HG03196 (cell line): ENCODE measurements around the gene KSR1.
A peak's percentile ranks its signal among the peaks of the same experiment; 100 is the strongest.

Experiments used
- ATAC-seq: cut with Tn5 transposase; IDR thresholded peaks from one replicate; pipeline ENCODE4 v1.9.1; 2021; ENCODE audit not compliant: unreplicated experiment

Gene KSR1

GRCh38 chr17:27532269-27533263 is 76.3 kb downstream of the KSR1 start:
- no peak for ATAC-seq

- no peak for ATAC-seq
Observed at GRCh38 chr17:27533874-27534815, 77.9 kb downstream of the KSR1 start.

DNA sequence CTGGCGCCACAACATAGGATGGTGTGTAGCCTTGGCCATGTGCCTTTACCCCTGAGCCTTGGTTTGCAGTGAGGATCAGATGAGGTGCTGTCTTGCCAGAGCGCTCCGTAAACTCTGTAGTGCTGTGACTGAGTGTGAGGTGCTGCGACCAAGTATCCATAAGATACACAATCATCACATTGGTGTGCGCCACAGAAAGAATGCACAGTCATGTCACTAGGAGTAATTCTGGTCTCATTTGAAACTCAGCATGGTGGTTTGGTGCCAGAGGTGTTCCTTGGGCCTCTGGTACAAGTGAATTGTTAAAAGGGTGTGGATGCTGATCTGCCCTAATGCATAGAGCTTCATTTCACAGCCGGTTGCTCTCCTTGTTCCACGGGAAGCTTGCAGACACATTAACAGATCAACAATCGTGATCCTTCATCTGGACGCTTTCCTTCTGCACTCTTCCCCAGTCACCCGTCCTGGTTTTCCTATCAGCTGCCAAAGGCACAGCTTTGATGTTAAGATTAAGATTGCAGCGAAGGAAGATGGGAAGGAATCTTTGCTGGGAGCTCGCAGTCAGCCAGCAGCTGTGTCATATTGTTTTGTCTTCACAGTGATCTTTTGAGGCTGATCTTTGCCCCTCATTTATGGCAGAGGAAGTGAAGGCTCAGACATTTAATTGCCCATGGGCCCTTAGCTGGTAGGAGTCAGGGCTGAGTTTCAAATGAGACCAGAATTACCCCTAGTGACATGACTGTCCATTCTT is 79.1 kb downstream of the KSR1 start:
- no peak for ATAC-seq

- ATAC-seq, result no peak
Observed at GRCh38 chr17:27535975-27536374, 79.7 kb downstream of the KSR1 start.

- ATAC-seq, result no peak
Observed at GRCh38 chr17:27536781-27537180, 80.5 kb downstream of the KSR1 start.

GRCh38 chr17:27538156-27538955 is 82.1 kb downstream of the KSR1 start:
- ATAC-seq, result no peak

- no peak for ATAC-seq
Observed at GRCh38 chr17:27539152-27539551, 82.9 kb downstream of the KSR1 start.

- ATAC-seq, result no peak
Observed at GRCh38 chr17:27539794-27540317, 83.6 kb downstream of the KSR1 start.

DNA sequence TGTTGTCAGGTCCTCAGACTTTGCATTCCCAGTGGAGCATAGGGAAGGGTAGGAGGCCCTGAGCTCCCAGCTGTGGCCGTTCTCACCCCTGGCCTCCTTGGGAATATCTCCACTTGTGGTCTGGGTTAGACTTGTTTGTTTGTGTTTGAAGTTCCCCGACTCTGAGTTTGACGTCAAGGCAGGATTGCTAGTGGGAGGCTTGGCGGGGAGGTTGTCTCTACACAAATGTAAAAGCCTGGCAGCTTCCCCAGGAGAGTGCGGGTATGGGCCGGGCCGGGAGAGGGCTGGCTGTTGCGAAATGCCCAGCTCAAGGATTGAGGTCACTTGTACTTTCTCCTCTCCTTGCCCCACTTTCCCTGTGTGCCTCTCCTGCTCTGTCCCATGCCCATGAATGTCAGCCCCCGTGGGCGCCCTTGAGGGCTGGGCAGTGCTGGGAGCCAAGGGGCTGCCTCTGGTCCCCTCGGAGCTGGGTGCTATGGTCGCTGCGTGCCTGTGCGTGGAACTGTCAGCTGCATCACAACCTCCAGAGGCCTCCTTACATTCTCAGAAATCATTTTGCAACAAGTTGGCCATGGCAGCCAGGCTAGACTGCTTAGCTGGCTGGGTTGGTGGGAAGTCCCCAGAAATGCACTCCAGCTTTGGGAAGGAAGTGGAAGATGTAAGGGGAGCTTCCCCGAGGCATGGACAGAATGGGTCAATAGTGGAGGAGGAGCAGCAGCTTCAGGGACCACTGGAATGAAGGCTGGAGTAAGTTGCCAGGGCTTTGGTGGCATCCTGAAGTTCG is 84.3 kb downstream of the KSR1 start:
- ATAC-seq, result no peak

DNA sequence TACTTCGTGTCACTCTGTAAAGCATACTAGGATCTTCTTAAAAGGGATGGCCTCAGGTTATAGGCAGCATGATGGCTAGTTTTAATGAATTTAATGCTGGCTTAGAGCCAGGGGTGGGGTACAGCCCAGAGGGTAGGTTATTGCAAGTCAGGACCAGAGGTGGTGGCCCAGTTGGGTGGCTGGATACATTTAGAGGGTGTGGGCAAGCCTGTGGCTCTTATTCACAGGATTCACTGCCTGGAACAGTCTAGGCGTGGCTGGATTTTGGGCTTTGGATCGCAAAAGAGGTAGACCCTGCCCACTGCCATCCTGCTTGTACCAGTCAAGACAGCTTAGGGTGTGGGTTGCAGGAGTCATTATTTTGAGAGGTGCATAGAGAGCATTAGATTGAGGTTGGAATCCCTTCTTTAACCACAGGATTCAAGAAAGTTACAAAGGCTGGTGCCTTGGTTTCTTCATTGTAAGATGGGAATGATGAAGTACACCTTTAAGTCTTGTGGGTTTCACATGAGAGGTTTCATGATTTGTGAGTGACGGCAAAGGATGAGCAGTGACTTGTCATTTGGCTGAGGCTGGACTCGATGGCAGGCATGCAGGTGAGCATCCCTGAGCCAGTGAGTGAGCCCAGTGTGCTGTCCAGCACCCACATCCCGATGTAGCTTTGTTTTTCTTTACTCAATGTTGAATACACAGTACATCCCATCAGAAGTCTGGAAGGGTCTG is 85.2 kb downstream of the KSR1 start:
- no peak for ATAC-seq

DNA sequence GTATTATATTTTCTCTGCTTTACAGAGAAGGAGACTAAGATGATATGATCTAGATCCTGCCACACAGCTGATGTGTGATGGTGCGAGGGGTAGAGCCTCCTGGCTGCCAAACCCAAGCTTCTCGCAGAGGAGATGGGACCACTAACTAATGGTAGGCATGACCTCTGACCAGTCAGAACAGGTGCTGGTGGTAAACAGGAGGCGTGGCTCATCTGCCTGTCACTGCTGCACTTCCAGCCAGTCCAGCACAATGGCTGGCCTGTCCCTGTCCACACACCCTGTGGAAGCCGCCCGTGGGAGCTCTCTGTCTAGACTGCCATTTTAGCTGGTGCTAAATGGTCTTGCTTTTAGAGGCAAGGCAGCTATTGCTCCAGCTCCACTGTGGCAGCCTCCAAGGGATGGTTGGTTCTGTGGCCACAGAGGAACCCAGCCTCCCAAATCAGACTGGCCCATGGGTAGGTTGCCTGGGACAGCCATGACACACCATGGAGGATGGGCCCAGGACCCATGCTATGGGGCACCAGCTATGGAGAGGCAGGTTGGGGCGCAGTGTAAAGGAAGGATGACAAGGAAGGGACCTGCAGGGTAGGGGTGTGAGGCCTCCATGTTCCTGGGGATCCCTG is 86.7 kb downstream of the KSR1 start:
- ATAC-seq, result no peak

GRCh38 chr17:27543464-27543856 is 87.2 kb downstream of the KSR1 start:
- no peak for ATAC-seq

DNA sequence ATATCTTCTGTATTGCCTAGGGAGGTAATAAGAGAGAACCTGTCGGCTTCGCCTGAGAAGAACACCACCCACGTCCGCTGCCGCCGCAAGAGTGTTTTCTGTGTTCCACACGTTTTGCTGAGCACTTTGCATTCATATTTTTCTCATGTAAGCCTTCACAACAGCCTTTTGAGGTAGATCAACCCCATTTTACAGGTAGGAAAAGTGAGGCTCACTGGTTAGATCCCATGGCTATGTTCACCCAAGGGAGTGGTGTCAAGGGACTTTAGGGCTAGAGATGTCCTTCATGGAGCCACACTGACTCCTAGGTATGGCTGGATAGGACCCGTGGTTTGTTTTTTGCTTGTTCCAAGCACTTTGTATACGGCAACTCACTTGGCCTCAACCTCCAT is 87.7 kb downstream of the KSR1 start:
- no peak for ATAC-seq

- peak; percentile 69 for ATAC-seq
Observed at GRCh38 chr17:27544350-27545131, 88.3 kb downstream of the KSR1 start.

GRCh38 chr17:27545562-27546229 is 89.4 kb downstream of the KSR1 start:
- no peak for ATAC-seq

- peak; percentile 26 for ATAC-seq
Observed at GRCh38 chr17:27546624-27547300, 90.5 kb downstream of the KSR1 start.
